Measurements from ENCODE around the gene VPS45. TPM values are rescaled to one million over a fixed set of nuclear protein-coding genes. Genes with fewer than 3 reads are reported as not detected.
"Not testable (repeated sequence)": the region's sequence is repeated elsewhere in the genome, so short reads cannot be mapped to it uniquely, and the experiment has no call there.

VPS45 gene
- total and polyA plus RNA-seq, 8 donors: 7.4 to 23.7 (median 13.2) TPM

- no peak overlapping the region for H3K4me3 ChIP-seq
- no peak overlapping the region for H3K27ac ChIP-seq
- ATAC-seq (no peak), FAIRE-seq (no peak), DNase-seq (no peak)
- no peaks in the 10 kb centered on the region for H3K9me3 ChIP-seq
- intact Hi-C loops (cut with DNase I): loop anchor here in 1 of 3 donors (5.0 kb wide), 1 partner anchor 89 kb away; no protein-coding TSS in a partner anchor
- H3K4me1 ChIP-seq: no peaks in the 10 kb centered on the region
- no peaks in the 10 kb centered on the region for H3K36me3 ChIP-seq
- no peak for TF ChIP-seq CTCF (IDR thresholded peaks at IDR 0.05)
- H3K27me3 ChIP-seq: no peaks in the 10 kb centered on the region
- 50 to 52% methylated on average over 7 of the region's 7 CpGs for WGBS, 2 donors
Measured at GRCh38 chr1:150051089-150051373, 16.5 kb upstream of the VPS45 start.

GRCh38 chr1:150051905-150052412 is 15.6 kb upstream of the VPS45 start:
- WGBS, 2 donors: 42% methylated on average over 3 of the region's 3 CpGs
- not testable (repeated sequence) for H3K27ac ChIP-seq, ATAC-seq, FAIRE-seq, H3K9me3 ChIP-seq, H3K36me3 ChIP-seq, H3K27me3 ChIP-seq, DNase-seq, H3K4me1 ChIP-seq, H3K4me3 ChIP-seq
- intact Hi-C loops (cut with DNase I): loop anchor here in 1 of 3 donors (5.0 kb wide), 1 partner anchor 90 kb away; no protein-coding TSS in a partner anchor

DNA sequence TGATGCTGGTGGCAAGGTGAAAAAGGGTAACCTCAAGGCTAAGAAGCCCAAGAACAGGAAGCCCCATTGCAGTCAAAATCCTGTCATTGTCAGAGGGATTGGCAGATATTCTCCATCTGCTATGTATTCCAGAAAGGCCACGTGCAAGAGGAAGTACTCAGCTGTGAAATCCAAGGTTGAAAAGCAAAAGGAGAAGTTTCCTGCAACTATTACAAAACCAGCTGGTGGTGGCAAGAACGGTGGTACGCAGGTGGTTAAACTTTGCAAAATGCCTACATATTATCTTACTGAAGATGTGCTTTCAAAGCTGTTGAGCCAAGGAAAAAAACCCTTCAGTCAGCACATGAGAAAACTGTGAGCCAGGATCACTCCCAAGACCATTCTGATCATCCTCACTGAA is 13.7 kb upstream of the VPS45 start:
- DNase-seq (no peak), ATAC-seq (no peak), FAIRE-seq (no peak)
- H3K9me3 ChIP-seq: no peaks in the 10 kb centered on the region
- H3K4me1 ChIP-seq: no peaks in the 10 kb centered on the region
- no peak overlapping the region for H3K4me3 ChIP-seq
- H3K27ac ChIP-seq: no peak overlapping the region
- no peaks in the 10 kb centered on the region for H3K27me3 ChIP-seq
- no peaks in the 10 kb centered on the region for H3K36me3 ChIP-seq
- WGBS, 2 donors: 66 to 71% methylated on average over 3 of the region's 3 CpGs
- intact Hi-C loops (cut with DNase I): loop anchor here in 1 of 3 donors (5.0 kb wide), 1 partner anchor 92 kb away; no protein-coding TSS in a partner anchor
- no peak for TF ChIP-seq CTCF (IDR thresholded peaks at IDR 0.05)

GRCh38 chr1:150055507-150055906 is 12.1 kb upstream of the VPS45 start:
- DNase-seq; H3K27ac ChIP-seq; H3K9me3 ChIP-seq; intact Hi-C loops (cut with DNase I); H3K36me3 ChIP-seq; H3K27me3 ChIP-seq; H3K4me1 ChIP-seq; ATAC-seq; H3K4me3 ChIP-seq; FAIRE-seq: not testable (repeated sequence)
- WGBS, 2 donors: 92% methylated on average over 4 of the region's 4 CpGs

GRCh38 chr1:150056407-150056806 is 11.2 kb upstream of the VPS45 start:
- DNase-seq (no peak), ATAC-seq (no peak), FAIRE-seq (no peak)
- no peak overlapping the region for H3K27ac ChIP-seq
- H3K4me3 ChIP-seq: no peak overlapping the region
- intact Hi-C loops (cut with DNase I): no loop called here
- WGBS, 2 donors: 51 to 56% methylated on average over 1 of the region's 1 CpG
- H3K27me3 ChIP-seq: no peaks in the 10 kb centered on the region
- no peak for TF ChIP-seq CTCF (IDR thresholded peaks at IDR 0.05)
- no peaks in the 10 kb centered on the region for H3K36me3 ChIP-seq
- no peaks in the 10 kb centered on the region for H3K9me3 ChIP-seq
- H3K4me1 ChIP-seq: no peaks in the 10 kb centered on the region

- no peaks in the 10 kb centered on the region for H3K27me3 ChIP-seq
- FAIRE-seq: no peak
- no peak for DNase-seq
- no peak for ATAC-seq
- intact Hi-C loops (cut with DNase I): no loop called here
- 59 to 74% methylated on average over 4 of the region's 4 CpGs for WGBS, 2 donors
- no peaks in the 10 kb centered on the region for H3K9me3 ChIP-seq
- H3K27ac ChIP-seq: no peak overlapping the region
- H3K36me3 ChIP-seq: no peaks in the 10 kb centered on the region
- TF ChIP-seq CTCF (IDR thresholded peaks at IDR 0.05): no peak
- peaks cover 0 to 3% (median 0%) of the 10 kb centered on the region in 3 donors for H3K4me1 ChIP-seq
- no peak overlapping the region for H3K4me3 ChIP-seq
Measured at GRCh38 chr1:150060260-150060659, 7.3 kb upstream of the VPS45 start.

All from pancreas (tissue), 10 donors.